Measurements from ENCODE around the gene TTF1. TPM values are rescaled to one million over a fixed set of nuclear protein-coding genes. Genes with fewer than 3 reads are reported as not detected.

The TTF1 gene
- total RNA-seq, 4 donors from 2014 or later = 14.5 to 19.7 (median 16.1) TPM

DNA sequence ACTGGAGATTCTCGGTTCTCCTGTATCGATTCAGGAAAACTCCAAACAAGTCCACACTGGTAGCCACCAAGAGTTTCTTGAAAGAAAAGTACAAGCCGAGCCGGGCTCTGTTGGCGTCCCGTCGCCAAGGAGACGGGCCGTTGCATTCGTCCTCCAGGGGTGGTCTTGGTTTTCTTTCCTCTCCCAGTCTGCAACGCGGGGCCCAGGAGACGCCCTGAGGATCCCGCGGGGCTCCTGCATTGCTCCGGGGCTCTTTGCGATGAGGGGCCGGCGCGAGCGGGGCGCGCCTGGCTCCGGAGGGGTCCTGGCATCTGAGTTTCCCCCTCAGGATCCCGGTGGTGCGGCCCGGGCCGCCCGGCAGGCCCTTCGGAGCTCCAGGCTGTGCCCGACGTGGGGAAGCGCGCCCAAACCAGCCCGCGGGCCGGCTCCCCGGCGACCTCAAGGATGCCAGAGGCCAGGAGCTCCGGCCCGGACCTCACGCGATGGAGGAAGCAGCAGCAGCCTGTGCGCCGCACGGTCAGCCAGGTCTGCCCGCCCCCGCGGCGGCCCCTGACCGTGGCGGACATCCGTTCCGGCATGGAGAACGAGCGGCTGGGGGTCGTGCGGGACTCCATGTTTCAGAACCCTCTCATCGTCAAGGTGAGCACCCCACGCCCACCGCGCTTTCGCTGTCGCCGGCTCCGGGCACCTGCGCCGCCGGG is 3.3 kb upstream of the TTF1 start, which contains the start of gene CFAP77:
TSS of gene CFAP77 (plus strand) at position 384 of the 701 bp plus-strand sequence. CDS start at position 445, 61 bp downstream.
- WGBS, 2 donors (ENCODE audit: low coverage in 1 of 2) = 0% methylated on average over 1 of the region's 69 CpGs; no CpG with 5 or more reads in 1 of the 2 donors
- H3K9me3 ChIP-seq = no peaks in the 10 kb centered on the region
- peaks cover 0 to 41% (median 20%) of the 10 kb centered on the region in 3 donors for H3K4me1 ChIP-seq
- H3K27ac ChIP-seq = no peak within 1 kb of the TSS
- no peaks in the 10 kb centered on the region for H3K36me3 ChIP-seq
- peak within 1 kb of the TSS; percentile 18 to 53 for H3K4me3 ChIP-seq
- ATAC-seq = peak; percentile 44
- H3K27me3 ChIP-seq = peaks cover 59% of the 10 kb centered on the region
- TF ChIP-seq CTCF (IDR thresholded peaks at IDR 0.05) = no peak

DNA sequence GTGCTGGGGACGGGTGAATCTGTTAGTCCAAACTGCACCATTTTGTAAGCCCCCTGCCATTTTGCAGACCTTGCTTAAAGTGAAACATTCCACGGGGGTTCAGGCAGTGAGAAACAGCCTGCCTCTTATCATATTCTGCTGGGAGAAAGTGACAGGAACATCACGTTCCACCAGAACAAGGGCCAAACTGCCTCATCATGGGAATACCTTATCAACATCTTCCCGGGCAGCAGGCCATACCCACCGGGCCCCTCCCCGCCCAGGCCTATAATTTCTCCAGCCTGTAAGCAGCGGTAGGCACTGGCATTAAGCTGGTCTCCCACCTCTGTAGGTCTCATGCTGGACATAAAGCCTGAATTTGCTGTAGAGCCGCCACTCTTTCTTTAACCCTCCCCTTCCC is 1.9 kb upstream of the TTF1 start:
- H3K27ac ChIP-seq = no peak overlapping the region
- H3K9me3 ChIP-seq = no peaks in the 10 kb centered on the region
- ATAC-seq = no peak
- peaks cover 0 to 52% (median 20%) of the 10 kb centered on the region in 3 donors for H3K4me1 ChIP-seq
- no peak for TF ChIP-seq POLR2AphosphoS5 (IDR thresholded peaks at IDR 0.05)
- no peak overlapping the region for H3K4me3 ChIP-seq
- H3K36me3 ChIP-seq = peaks cover 0 to 4% of the 10 kb centered on the region in 2 donors
- WGBS, 2 donors (ENCODE audit: low coverage in 1 of 2) = 71 to 90% methylated on average over 1 to 2 of the region's 8 CpGs
- peaks cover 44% of the 10 kb centered on the region for H3K27me3 ChIP-seq

DNA sequence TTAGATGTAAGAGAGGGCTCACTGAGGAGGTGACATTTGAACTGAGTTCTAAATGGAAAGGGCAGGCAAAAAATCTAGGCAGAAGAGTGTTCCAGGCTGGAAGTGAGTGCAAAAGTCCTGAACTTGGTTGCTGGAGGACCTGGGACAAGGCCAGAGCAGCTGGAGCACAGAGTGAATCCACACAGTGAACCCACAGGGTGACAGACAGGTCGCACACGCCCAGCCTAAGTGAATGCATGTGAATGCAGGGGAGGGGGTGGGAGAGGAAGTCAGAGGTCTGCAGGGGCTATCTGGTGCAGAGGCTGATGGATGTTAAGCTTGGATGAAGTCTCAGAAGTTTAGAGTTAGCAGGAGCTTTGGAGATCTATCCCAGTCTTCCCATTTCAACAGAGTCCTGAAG is 556 bp upstream of the TTF1 start:
- peaks cover 31% of the 10 kb centered on the region for H3K27me3 ChIP-seq
- H3K36me3 ChIP-seq = peaks cover 0 to 17% of the 10 kb centered on the region in 2 donors
- H3K4me3 ChIP-seq = peak overlapping the region; percentile 76 to 81
- no peak for TF ChIP-seq CTCF (IDR thresholded peaks at IDR 0.05)
- no peak for TF ChIP-seq POLR2AphosphoS5 (IDR thresholded peaks at IDR 0.05)
- TF ChIP-seq POLR2A (IDR thresholded peaks at IDR 0.05) = no peak
- TF ChIP-seq EP300 (IDR thresholded peaks at IDR 0.05) = no peak
- no peak for ATAC-seq
- H3K4me1 ChIP-seq = peaks cover 0 to 52% (median 20%) of the 10 kb centered on the region in 3 donors
- 79 to 90% methylated on average over 2 of the region's 2 CpGs for WGBS, 2 donors (ENCODE audit: low coverage in 1 of 2)
- no peaks in the 10 kb centered on the region for H3K9me3 ChIP-seq
- H3K27ac ChIP-seq = peak overlapping the region in 2 of 4 donors; percentile 7 to 70

- H3K27ac ChIP-seq = no peak overlapping the region
- WGBS, 2 donors (ENCODE audit: low coverage in 1 of 2) = 48 to 55% methylated on average over 9 of the region's 9 CpGs
Observed at GRCh38 chr9:132404228-132404881, 2.3 kb downstream of the TTF1 start.

More at GRCh38 chr9:132404228-132404881, 2.3 kb downstream of the TTF1 start:
- TF ChIP-seq CTCF (IDR thresholded peaks at IDR 0.05) (no peak), POLR2A (IDR thresholded peaks at IDR 0.05) (no peak), POLR2AphosphoS5 (IDR thresholded peaks at IDR 0.05) (no peak), EP300 (IDR thresholded peaks at IDR 0.05) (no peak)
- Histone ChIP-seq H3K4me1 (peaks cover 0 to 30% (median 14%) of the 10 kb centered on the region in 3 donors), H3K36me3 (peaks cover 0 to 45% of the 10 kb centered on the region in 2 donors), H3K4me3 (no peak overlapping the region), H3K27me3 (peaks cover 3% of the 10 kb centered on the region), H3K9me3 (no peaks in the 10 kb centered on the region)
- ATAC-seq = no peak

Measured in gastroesophageal sphincter (tissue), 4 donors.